ENCODE measurements around the gene POU2AF3. TPM values are rescaled to one million over a fixed set of nuclear protein-coding genes. Genes with fewer than 3 reads are reported as not detected.

POU2AF3 gene
- total RNA-seq, 2 experiments from 2014 or later: not detected

- no peaks in the 10 kb centered on the region for H3K4me1 ChIP-seq (ENCODE audit: insufficient read depth, low read length)
- no peak for ATAC-seq (ENCODE audit: poor library complexity)
- no peaks in the 10 kb centered on the region for H3K9me3 ChIP-seq (ENCODE audit: control insufficient read depth in 1 of 2, insufficient read depth in 1 of 2, low read length in 2 of 2)
- POLR2A ChIA-PET: no interaction called here
- DNase-seq: no peak
- intact Hi-C loops (cut with DNase I, micrococcal nuclease): no loop called here
- Mint-ChIP-seq H3K4me3 (no peak overlapping the region), H3K27ac (no peak overlapping the region), H3K36me3 (ENCODE audit: low read depth) (no peaks in the 10 kb centered on the region), H3K9me3 (no peaks in the 10 kb centered on the region), H3K4me1 (ENCODE audit: low read depth) (no peaks in the 10 kb centered on the region), H3K27me3 (no peaks in the 10 kb centered on the region)
- H3K4me3 ChIP-seq (ENCODE audit: low read length): no peak overlapping the region
- no peak overlapping the region for H3K27ac ChIP-seq (ENCODE audit: low read depth in 1 of 2, low read length in 2 of 2)
- no peak for TF ChIP-seq CTCF (IDR thresholded peaks at IDR 0.05)
- peaks cover 0 to 3% of the 10 kb centered on the region in 2 experiments for H3K27me3 ChIP-seq (ENCODE audit: control insufficient read depth in 1 of 2, insufficient read depth in 2 of 2, low read length in 2 of 2)
- H3K36me3 ChIP-seq (ENCODE audit: insufficient read depth, low read length): no peaks in the 10 kb centered on the region
- CTCF ChIA-PET: no interaction called here
Measured at GRCh38 chr11:111320728-111321568, 22.6 kb downstream of the POU2AF3 start.

DNA sequence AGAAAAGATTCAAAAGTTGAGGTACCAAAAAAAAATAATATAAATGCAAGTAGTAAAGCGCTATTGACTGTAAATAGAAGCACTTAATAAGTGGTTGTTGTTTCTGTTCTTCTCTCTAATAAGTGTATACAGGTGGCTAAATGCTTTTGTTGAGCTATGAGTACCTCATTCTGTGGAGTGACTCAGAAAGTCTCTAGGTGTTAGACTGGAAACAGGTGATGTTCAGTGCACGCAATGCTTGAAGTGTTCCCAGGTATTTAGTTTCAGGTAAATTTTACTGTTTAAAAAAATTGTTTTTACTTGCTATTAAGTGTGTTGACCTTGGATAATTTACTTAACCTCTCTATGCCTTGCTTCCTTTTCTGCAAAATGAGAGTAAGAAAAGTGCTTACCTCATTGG is 24.2 kb downstream of the POU2AF3 start:
- Histone ChIP-seq H3K4me1 (ENCODE audit: insufficient read depth, low read length) (no peaks in the 10 kb centered on the region), H3K9me3 (ENCODE audit: control insufficient read depth in 1 of 2, insufficient read depth in 1 of 2, low read length in 2 of 2) (no peaks in the 10 kb centered on the region), H3K27me3 (ENCODE audit: control insufficient read depth in 1 of 2, insufficient read depth in 2 of 2, low read length in 2 of 2) (peaks cover 0 to 3% of the 10 kb centered on the region in 2 experiments), H3K36me3 (ENCODE audit: insufficient read depth, low read length) (no peaks in the 10 kb centered on the region), H3K27ac (ENCODE audit: low read depth in 1 of 2, low read length in 2 of 2) (no peak overlapping the region), H3K4me3 (ENCODE audit: low read length) (no peak overlapping the region)
- TF ChIP-seq CTCF (IDR thresholded peaks at IDR 0.05): no peak
- Mint-ChIP-seq H3K27me3 (no peaks in the 10 kb centered on the region), H3K9me3 (no peaks in the 10 kb centered on the region), H3K4me3 (no peak overlapping the region), H3K27ac (no peak overlapping the region), H3K36me3 (ENCODE audit: low read depth) (no peaks in the 10 kb centered on the region), H3K4me1 (ENCODE audit: low read depth) (no peaks in the 10 kb centered on the region)
- no peak for DNase-seq
- ChIA-PET CTCF (no interaction called here), POLR2A (no interaction called here)
- intact Hi-C loops (cut with DNase I, micrococcal nuclease): no loop called here
- no peak for ATAC-seq (ENCODE audit: poor library complexity)

DNA sequence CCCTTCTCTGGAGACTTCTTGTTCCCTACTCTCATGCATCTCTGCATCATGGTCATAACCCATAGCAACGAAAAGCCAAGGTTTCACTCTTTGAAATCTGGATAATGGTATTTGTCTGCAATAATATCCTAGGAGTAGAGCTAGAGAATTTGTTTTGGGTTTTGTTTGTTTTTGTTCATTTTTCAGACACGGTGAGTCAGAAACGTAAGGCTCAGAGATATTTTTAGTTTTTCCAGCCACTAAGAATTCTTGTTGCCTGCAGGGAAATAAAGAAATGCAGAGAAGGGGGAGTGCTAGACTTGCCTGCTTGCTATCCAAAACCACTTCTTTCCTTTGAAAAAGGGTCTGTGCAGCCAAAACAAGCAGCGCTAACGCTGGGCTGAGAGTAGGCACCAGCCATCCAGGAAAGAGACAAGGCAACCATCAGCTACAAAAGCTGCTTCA is 26.0 kb downstream of the POU2AF3 start:
- Histone ChIP-seq H3K4me1 (ENCODE audit: insufficient read depth, low read length) (no peaks in the 10 kb centered on the region), H3K27me3 (ENCODE audit: control insufficient read depth in 1 of 2, insufficient read depth in 2 of 2, low read length in 2 of 2) (peaks cover 0 to 3% of the 10 kb centered on the region in 2 experiments), H3K9me3 (ENCODE audit: control insufficient read depth in 1 of 2, insufficient read depth in 1 of 2, low read length in 2 of 2) (no peaks in the 10 kb centered on the region), H3K36me3 (ENCODE audit: insufficient read depth, low read length) (no peaks in the 10 kb centered on the region), H3K27ac (ENCODE audit: low read depth in 1 of 2, low read length in 2 of 2) (no peak overlapping the region), H3K4me3 (ENCODE audit: low read length) (no peak overlapping the region)
- H3K27me3 Mint-ChIP-seq: no peaks in the 10 kb centered on the region
- TF ChIP-seq CTCF (IDR thresholded peaks at IDR 0.05): no peak
- POLR2A ChIA-PET: no interaction called here
- H3K4me1 Mint-ChIP-seq (ENCODE audit: low read depth): no peaks in the 10 kb centered on the region
- no peak overlapping the region for H3K27ac Mint-ChIP-seq
- ATAC-seq (ENCODE audit: poor library complexity) (no peak), DNase-seq (no peak)
- H3K4me3 Mint-ChIP-seq: no peak overlapping the region
- no peaks in the 10 kb centered on the region for H3K36me3 Mint-ChIP-seq (ENCODE audit: low read depth)
- CTCF ChIA-PET: no interaction called here
- intact Hi-C loops (cut with DNase I, micrococcal nuclease): no loop called here
- no peaks in the 10 kb centered on the region for H3K9me3 Mint-ChIP-seq

All from CD4-positive, alpha-beta T cell (primary cell).